Psoas muscle (tissue), 8 donors: ENCODE data around the gene HMCN1. TPM values are rescaled to one million over a fixed set of nuclear protein-coding genes. Genes with fewer than 3 reads are reported as not detected.

Experiments
- ATAC-seq, 4 donors: fragments of 200-7000 bp; cut with Tn5 transposase; one replicate each; pipeline ENCODE4 v1.9.1; 2020; ENCODE audit warnings: moderate library complexity in 3 of 4, mild to moderate bottlenecking in 2 of 4
- DNase-seq, 2 donors: peaks; one replicate each; pipeline ENCODE4 v3.0.0-alpha.2; 2020
- H3K27ac ChIP-seq: fragments of 200-600 bp; one replicate; pipeline ENCODE4 v1.8.0; 2022
- H3K27me3 ChIP-seq, 3 donors: fragments of 200-600 bp in 1 of 3; one replicate each; pipeline versions ENCODE4 v1.6.1 to v1.8.0; 2013 to 2022; ENCODE audit warnings: low read length in 2 of 3, mild to moderate bottlenecking in 2 of 3, moderate library complexity in 1 of 3; ENCODE audit not compliant: insufficient read depth in 3 of 3
- H3K36me3 ChIP-seq, 2 donors: fragments of 200-600 bp in 1 of 2; one replicate each; pipeline versions ENCODE4 v1.6.1 to v1.8.0; 2013 to 2022; ENCODE audit warnings: low read depth in 1 of 2, mild to moderate bottlenecking in 1 of 2, moderate library complexity in 1 of 2; ENCODE audit not compliant: insufficient read depth in 1 of 2
- H3K4me1 ChIP-seq: fragments of 200-600 bp; one replicate; pipeline ENCODE4 v1.8.0; 2022
- H3K4me3 ChIP-seq: fragments of 200-600 bp; one replicate; pipeline ENCODE4 v1.8.0; 2022; ENCODE audit warnings: mild to moderate bottlenecking
- H3K9me3 ChIP-seq: fragments of 200-600 bp; one replicate; pipeline ENCODE4 v1.8.0; 2022
- WGBS, 3 donors: extraction: QIAGEN DNeasy Blood & Tissue Kit; methylation state at CpG; one replicate each; pipeline versions ENCODE4 v1.1.6 to v1.1.7; 2013; 5-methylcytosine and 5-hydroxymethylcytosine counted together
- intact Hi-C, 2 donors: fragments of 100-400 bp; cut with DNase I; formaldehyde crosslinking; loops; one replicate each; pipeline versions ENCODE4 v1.11.0 to v1.14.2; 2022
- polyA plus RNA-seq, 3 donors: library from polyadenylated mRNA; stranded (reverse); fragments of 200-250 nt; gene quantifications; one replicate each; pipeline ENCODE4 v1.2.3, GENCODE V29; 2013
- total RNA-seq, 4 donors: library from RNA; stranded (reverse); fragmentation: NEBNext Ultra II Directional in 2 of 4; extraction: Animal tissue kit (Norgen Biotek cat#: 25700) in 2 of 4; gene quantifications; one replicate each; pipeline versions ENCODE4 v1.2.1 to v1.2.4, GENCODE V29; 2021 to 2023
- TF ChIP-seq, protein P1 (sequence below): fragments of 200-600 bp; IDR thresholded peaks from one replicate; pipeline ENCODE4 v1.8.0; 2022; ENCODE audit warnings: antibody characterized with exemption
- donor health status: healthy with polysubstance abuse.
- donor health status: DM: no; HTN: no; CAD: no; lungs with moderate emphysema.
- donor health status: Bipolar disorder and iron deficiency.
- donor health status: healthy.
- donor health status: DM: yes; HTN: yes; CAD: no.
- donor health status: DM: no; HTN: no; CAD: no.
- donor health status: DM: no; HTN: no; CAD: no.
- donor health status: DM: yes; HTN: yes; CAD: no.

Gene HMCN1
- total and polyA plus RNA-seq, 7 donors: 1.3 to 6.5 (median 1.8) TPM

DNA sequence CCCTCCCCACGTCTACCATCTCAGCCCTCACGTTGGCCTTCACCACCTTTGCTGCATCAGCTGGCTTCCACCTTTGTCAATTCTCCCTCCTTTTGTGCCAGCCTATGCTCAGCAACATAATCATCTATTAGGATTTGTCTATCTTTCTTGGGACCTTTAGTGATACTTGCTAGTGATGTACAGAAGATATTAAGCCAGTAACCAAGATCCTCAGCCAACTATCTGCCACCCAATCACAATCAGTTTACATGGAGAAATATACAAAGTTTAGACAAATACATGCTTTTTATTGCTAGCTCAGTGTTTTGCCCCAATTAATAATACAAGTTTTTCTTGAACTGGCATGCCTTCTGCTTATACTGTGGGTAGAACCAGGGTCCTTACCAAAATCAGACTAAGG, 468.6 kb downstream of the HMCN1 start:
- ATAC-seq: no peak
- no peaks in the 10 kb centered on the region for H3K27me3 ChIP-seq
- no peaks in the 10 kb centered on the region for H3K9me3 ChIP-seq
- H3K36me3 ChIP-seq: no peaks in the 10 kb centered on the region
- H3K27ac ChIP-seq: no peak overlapping the region
- no peaks in the 10 kb centered on the region for H3K4me1 ChIP-seq
- no peak for DNase-seq
- H3K4me3 ChIP-seq: no peak overlapping the region
- intact Hi-C loops: no loop called here
- TF ChIP-seq, protein P1, sequence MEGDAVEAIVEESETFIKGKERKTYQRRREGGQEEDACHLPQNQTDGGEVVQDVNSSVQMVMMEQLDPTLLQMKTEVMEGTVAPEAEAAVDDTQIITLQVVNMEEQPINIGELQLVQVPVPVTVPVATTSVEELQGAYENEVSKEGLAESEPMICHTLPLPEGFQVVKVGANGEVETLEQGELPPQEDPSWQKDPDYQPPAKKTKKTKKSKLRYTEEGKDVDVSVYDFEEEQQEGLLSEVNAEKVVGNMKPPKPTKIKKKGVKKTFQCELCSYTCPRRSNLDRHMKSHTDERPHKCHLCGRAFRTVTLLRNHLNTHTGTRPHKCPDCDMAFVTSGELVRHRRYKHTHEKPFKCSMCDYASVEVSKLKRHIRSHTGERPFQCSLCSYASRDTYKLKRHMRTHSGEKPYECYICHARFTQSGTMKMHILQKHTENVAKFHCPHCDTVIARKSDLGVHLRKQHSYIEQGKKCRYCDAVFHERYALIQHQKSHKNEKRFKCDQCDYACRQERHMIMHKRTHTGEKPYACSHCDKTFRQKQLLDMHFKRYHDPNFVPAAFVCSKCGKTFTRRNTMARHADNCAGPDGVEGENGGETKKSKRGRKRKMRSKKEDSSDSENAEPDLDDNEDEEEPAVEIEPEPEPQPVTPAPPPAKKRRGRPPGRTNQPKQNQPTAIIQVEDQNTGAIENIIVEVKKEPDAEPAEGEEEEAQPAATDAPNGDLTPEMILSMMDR: no peak
- WGBS, 3 donors: 36 to 63% (median 36%) methylated on average over 2 of the region's 2 CpGs

DNA sequence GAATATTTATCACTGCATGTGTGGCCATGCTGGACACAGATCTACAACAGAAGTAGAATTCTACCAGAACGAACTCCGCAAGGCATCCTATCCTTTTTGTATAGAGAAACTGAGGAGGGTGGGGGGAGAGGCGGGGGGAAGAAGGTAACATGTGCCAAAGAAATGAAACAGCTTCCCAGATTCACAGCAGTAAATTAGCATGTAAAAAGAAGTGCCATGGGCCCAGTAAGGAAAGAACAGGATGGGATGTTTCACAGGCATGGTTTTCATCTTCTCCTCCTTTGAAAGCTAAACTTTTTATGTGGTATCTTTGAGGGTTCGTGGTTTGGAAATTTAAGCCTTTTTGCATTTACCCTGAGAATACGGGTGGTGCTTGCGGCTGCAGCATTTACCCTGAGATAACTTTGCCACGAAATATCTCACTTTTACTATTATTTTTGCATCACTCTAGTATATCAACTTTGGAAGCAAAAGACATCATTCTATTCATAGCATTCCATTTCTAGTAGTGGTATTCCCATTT, 471.9 kb downstream of the HMCN1 start:
- Histone ChIP-seq H3K27me3 (no peaks in the 10 kb centered on the region), H3K27ac (no peak overlapping the region), H3K9me3 (no peaks in the 10 kb centered on the region), H3K4me1 (no peaks in the 10 kb centered on the region), H3K4me3 (no peak overlapping the region), H3K36me3 (no peaks in the 10 kb centered on the region)
- intact Hi-C loops: no loop called here
- 75 to 83% (median 80%) methylated on average over 7 of the region's 7 CpGs for WGBS, 3 donors
- TF ChIP-seq, protein P1: no peak
- DNase-seq: no peak
- no peak for ATAC-seq

DNA sequence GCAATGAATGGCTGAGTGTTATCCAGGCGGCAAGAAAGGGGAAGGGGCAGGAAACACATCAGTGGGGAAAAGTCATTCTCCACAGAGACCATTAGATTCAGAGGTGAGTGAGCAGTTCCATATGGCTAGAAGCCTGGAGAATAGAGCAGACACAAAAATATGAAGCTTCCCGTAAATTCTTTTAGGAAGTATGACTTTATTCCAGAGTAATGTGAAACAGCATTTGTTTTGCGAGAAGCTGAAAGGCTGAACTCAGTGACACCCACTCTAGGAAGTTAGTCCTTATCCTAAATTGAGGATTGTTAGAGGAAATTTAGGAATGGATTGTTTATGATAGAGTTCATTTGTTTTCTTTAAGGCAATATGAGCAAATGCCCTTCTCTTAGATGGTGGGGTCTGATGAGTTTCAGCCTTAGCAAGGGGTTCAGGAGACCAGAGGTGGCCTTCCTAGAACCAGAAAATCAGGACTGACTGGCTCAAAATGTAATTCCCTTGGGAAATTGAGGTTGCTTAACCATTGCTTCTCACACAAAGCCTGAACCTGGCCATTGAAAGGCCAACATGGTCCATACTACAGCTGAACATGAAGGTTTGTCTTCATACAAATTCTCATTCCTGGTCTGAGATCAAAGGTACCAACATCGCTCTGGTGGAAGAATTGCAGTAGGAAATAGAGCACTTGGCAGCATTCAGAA, 473.3 kb downstream of the HMCN1 start:
- WGBS, 3 donors: 79 to 83% (median 81%) methylated on average over 4 of the region's 4 CpGs
- no peaks in the 10 kb centered on the region for H3K4me1 ChIP-seq
- no peak overlapping the region for H3K27ac ChIP-seq
- intact Hi-C loops: no loop called here
- ATAC-seq (no peak), DNase-seq (no peak)
- no peaks in the 10 kb centered on the region for H3K36me3 ChIP-seq
- TF ChIP-seq, protein P1: no peak
- no peaks in the 10 kb centered on the region for H3K9me3 ChIP-seq
- no peak overlapping the region for H3K4me3 ChIP-seq
- no peaks in the 10 kb centered on the region for H3K27me3 ChIP-seq

DNA sequence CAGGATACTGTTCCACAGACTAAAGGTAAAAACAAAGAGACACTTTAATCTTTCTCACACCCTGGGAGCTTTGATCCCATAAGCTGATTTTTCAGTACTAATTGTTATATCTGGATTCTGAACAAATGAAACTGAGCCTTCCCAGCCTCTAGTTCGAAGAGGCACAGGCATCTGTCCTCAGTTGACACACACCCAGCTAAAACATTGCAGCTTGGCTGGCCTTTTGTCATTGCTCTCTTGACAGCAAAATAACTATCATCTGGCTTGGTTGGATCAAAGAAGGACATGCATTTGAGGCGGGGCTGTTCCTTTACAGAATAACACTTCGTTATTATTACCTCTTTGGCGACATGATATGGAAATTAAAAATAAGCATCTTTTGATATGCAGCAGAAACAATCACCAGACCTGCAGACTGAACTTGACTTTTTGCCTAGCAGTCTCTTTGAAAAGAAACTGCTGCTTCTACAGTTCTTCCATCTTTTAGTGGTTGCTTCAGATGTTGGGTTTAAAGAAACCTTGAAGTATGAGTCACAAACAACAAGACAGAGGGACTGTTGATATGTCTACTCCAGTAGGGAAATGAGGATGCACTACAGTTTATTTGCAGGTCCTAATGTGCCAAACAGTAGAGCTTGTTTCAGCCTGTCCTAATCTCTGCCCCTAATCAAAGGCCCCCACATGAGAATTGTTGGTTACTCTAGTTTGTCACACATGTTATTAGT, 474.4 kb downstream of the HMCN1 start:
- 54 to 64% (median 63%) methylated on average over 4 of the region's 4 CpGs for WGBS, 3 donors
- Histone ChIP-seq H3K9me3 (no peaks in the 10 kb centered on the region), H3K4me3 (no peak overlapping the region), H3K4me1 (no peaks in the 10 kb centered on the region), H3K27me3 (no peaks in the 10 kb centered on the region), H3K36me3 (no peaks in the 10 kb centered on the region), H3K27ac (no peak overlapping the region)
- intact Hi-C loops: no loop called here
- DNase-seq: no peak
- ATAC-seq: no peak
- TF ChIP-seq, protein P1: no peak
